Heart left ventricle (tissue), 13 donors: ENCODE measurements around the gene CLDN7.

Experiments
- POLR2A ChIP-seq, 2 donors: fragments of 450-650 bp; IDR thresholded peaks; one replicate each; pipeline ENCODE4 v1.6.1; 2017; ENCODE audit warnings: antibody characterized with exemption in 2 of 2, mild to moderate bottlenecking in 2 of 2, moderate library complexity in 2 of 2
- TF ChIP-seq, protein P1 (sequence below), 12 donors: fragments of 200-600 bp; sonication (generic) in 4 of 12; IDR thresholded peaks; one replicate each; pipeline versions ENCODE4 v1.5.0 to v1.8.0; 2018 to 2022; ENCODE audit warnings: antibody characterized with exemption in 12 of 12, mild to moderate bottlenecking in 5 of 12
- donor health status: ischemic (EF 13 %, LVEDD 7.1; RV severe dilation, severe dysfunction).
- donor health status: DM: no; HTN: yes; CAD: no.
- donor health status: DM: no; HTN: no; CAD: no.
- donor health status: ischemic (EF 25% LVEDD 6.9; RV normal size, moderate dysfunction).
- donor health status: ischemic (EF 25% LVEDD 5.7; RV mildly dilated, moderate dysfunction).
- donor health status: ischemic (EF 35%, LVEDD 5.7; RV mildly dilated, moderate dysfunction).
- donor health status: nonischemic (EF 11% LVEDD 7.7; RV severe dilation, severe dysfunction).
- donor health status: DM: yes; HTN: yes; CAD: no.
- donor health status: PGD.
- donor health status: ischemic (EF 29% LVEDD 5.4; RV normal size, mild dysfunction).
- donor health status: nonischemic (EF 23%, LVEDD 6.1; RV moderate dilation, normal function).

DNA sequence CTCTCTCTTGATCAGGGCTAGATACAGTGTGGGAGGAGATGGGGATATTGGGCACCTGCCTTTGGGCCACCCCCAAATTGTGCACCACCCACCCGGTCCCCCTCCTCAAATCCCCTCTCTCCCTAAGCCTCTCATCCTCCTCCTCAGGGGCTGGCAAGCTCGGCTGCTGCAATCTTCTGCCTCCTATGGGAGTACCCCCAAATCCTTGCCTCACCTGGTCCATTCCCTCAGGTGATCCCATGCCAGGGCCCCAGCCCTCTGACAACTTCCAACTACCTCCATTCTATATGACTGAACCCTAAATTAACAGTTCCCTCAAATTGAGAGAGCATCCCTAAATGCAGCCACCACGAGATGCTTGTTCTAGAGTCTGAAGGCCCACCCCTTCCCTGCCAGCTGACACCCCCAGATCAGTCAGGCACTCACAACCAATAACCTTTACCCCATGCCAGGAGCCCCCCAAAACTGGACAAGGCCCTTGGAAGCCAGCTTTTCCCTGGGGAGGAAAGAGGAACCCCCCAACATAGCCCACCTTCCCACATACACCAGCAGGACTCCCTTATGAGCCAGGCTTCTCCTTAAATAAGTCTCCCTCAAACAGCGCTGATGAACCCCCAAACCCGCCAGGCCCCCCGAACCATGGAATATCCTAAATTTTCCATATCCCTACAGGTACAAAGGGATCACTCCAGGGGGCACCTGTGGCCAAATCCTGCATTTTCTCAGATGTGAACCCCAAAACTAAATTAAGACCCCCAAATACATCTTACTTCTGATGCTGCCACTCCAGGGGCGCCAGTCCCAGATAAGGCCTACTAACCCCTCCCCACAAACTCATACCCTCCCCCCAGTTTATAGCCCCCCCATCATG is 45.8 kb downstream of the CLDN7 start:
- TF ChIP-seq, protein P1, sequence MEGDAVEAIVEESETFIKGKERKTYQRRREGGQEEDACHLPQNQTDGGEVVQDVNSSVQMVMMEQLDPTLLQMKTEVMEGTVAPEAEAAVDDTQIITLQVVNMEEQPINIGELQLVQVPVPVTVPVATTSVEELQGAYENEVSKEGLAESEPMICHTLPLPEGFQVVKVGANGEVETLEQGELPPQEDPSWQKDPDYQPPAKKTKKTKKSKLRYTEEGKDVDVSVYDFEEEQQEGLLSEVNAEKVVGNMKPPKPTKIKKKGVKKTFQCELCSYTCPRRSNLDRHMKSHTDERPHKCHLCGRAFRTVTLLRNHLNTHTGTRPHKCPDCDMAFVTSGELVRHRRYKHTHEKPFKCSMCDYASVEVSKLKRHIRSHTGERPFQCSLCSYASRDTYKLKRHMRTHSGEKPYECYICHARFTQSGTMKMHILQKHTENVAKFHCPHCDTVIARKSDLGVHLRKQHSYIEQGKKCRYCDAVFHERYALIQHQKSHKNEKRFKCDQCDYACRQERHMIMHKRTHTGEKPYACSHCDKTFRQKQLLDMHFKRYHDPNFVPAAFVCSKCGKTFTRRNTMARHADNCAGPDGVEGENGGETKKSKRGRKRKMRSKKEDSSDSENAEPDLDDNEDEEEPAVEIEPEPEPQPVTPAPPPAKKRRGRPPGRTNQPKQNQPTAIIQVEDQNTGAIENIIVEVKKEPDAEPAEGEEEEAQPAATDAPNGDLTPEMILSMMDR (IDR thresholded peaks at IDR 0.05): no peak
- TF ChIP-seq POLR2A (IDR thresholded peaks at IDR 0.05): no peak
